HCT116 (cell line): ENCODE results near the gene UBE2L3. TPM values are rescaled to one million over a fixed set of nuclear protein-coding genes. Genes with fewer than 3 reads are reported as not detected.
"Not testable (repeated sequence)": the region's sequence is repeated elsewhere in the genome, so short reads cannot be mapped to it uniquely, and the experiment has no call there.

Experiments
- ATAC-seq: fragments of 200-7000 bp; cut with Tn5 transposase; 2 replicates; pipeline ENCODE4 v1.9.1; 2020; ENCODE audit warnings: mild to moderate bottlenecking, moderate library complexity
- BruUV-seq: library from RNA; stranded (reverse); fragments of 400-500 nt; replicated peaks from 2 replicates; lab custom pipeline; 2021; lab: Mats Ljungman, UMichigan
- CTCF ChIA-PET: fragments of 300-600 bp; sonication (Branson Sonifier 250); formaldehyde crosslinking; loops from one replicate; lab custom pipeline; 2021; ENCODE audit warnings: antibody characterized with exemption; lab: Charles Lee
- POLR2A ChIA-PET: fragments of 300-600, 350-600 bp; sonication (Branson Sonifier 250); formaldehyde crosslinking; loops from one replicate; lab custom pipeline; 2021; ENCODE audit warnings: antibody characterized with exemption; lab: Charles Lee
- RAD21 ChIA-PET, 2 experiments: fragments of 300-600 bp; sonication (Branson Sonifier 250); formaldehyde crosslinking; loops; one replicate each; lab custom pipeline; 2023; ENCODE audit warnings: low total read pairs in 2 of 2; ENCODE audit not compliant: uncharacterized antibody in 2 of 2, unreplicated experiment in 2 of 2, low non-redundant PET in 1 of 2; lab: Charles Lee
- DNase-seq: peaks from one replicate; pipeline ENCODE4 v3.0.0-alpha.2; 2010; ENCODE audit warnings: low read depth, low spot score
- H2AFZ ChIP-seq: fragments of 200-600 bp; shearing (Covaris generic), sonication (generic); 2 replicates; pipeline ENCODE4 v1.6.1; 2017; ENCODE audit warnings: low read depth, mixed run types, mixed read lengths, antibody characterized with exemption, low read length; ENCODE audit not compliant: poor library complexity, severe bottlenecking
- H3K27ac ChIP-seq: 2 replicates; pipeline ENCODE4 v1.5.1; 2012; ENCODE audit warnings: low read depth, low read length
- H3K27me3 ChIP-seq: fragments of 200-600 bp; sonication (generic); 2 replicates; pipeline ENCODE4 v1.6.1; 2016; ENCODE audit warnings: mixed run types, low read length, mixed read lengths; ENCODE audit not compliant: insufficient read depth
- H3K36me3 ChIP-seq, 2 experiments: fragments of 200-500 bp in 1 of 2; fragments of 200-600 bp in 1 of 2; sonication (Bioruptor generic) in 1 of 2; sonication (generic) in 1 of 2; 2 replicates each; pipeline versions ENCODE4 v1.5.1 to v1.6.1; 2014 to 2016; ENCODE audit warnings: low read length in 2 of 2, inconsistent platforms in 1 of 2, mixed read lengths in 1 of 2, mixed run types in 1 of 2; ENCODE audit not compliant: insufficient read depth in 2 of 2, control insufficient read depth in 1 of 2
- H3K4me1 ChIP-seq, 2 experiments: fragments of 200-600 bp in 1 of 2; sonication (generic) in 1 of 2; 2 replicates each; pipeline versions ENCODE4 v1.5.1 to v1.6.1; 2012 to 2017; ENCODE audit warnings: low read length in 2 of 2, inconsistent platforms in 1 of 2, mild to moderate bottlenecking in 1 of 2, mixed read lengths in 1 of 2, mixed run types in 1 of 2, moderate library complexity in 1 of 2; ENCODE audit not compliant: insufficient read depth in 2 of 2, control insufficient read depth in 1 of 2
- H3K4me2 ChIP-seq: fragments of 200-600 bp; sonication (generic); 2 replicates; pipeline ENCODE4 v1.6.1; 2017; ENCODE audit warnings: mixed run types, low read length, mixed read lengths
- H3K4me3 ChIP-seq, 2 experiments: fragments of 200-600 bp in 1 of 2; sonication (generic) in 1 of 2; replicated peaks in 1 of 2; 2 replicates each; pipeline ENCODE4 v1.5.1; 2011 to 2016; ENCODE audit warnings: low read length in 2 of 2, control low read depth in 1 of 2, low read depth in 1 of 2, mild to moderate bottlenecking in 1 of 2, mixed read lengths in 1 of 2, mixed run types in 1 of 2
- H3K79me2 ChIP-seq: fragments of 200-600 bp; sonication (generic); 2 replicates; pipeline ENCODE4 v1.6.1; 2017; ENCODE audit warnings: mild to moderate bottlenecking, mixed run types, low read length, moderate library complexity, mixed read lengths; ENCODE audit not compliant: insufficient read depth
- H3K9ac ChIP-seq: fragments of 200-600 bp; sonication (generic); 2 replicates; pipeline ENCODE4 v1.6.1; 2016; ENCODE audit warnings: low read length, mixed read lengths
- H3K9me2 ChIP-seq: fragments of 200-600 bp; sonication (generic), shearing (Covaris generic); 2 replicates; pipeline ENCODE4 v1.6.1; 2017; ENCODE audit warnings: mixed run types, mild to moderate bottlenecking, moderate library complexity; ENCODE audit not compliant: insufficient read depth
- H3K9me3 ChIP-seq, 2 experiments: fragments of 200-500 bp in 1 of 2; fragments of 200-600 bp in 1 of 2; sonication (Bioruptor generic) in 1 of 2; sonication (generic) in 1 of 2; 2 replicates each; pipeline ENCODE4 v1.6.1; 2014 to 2017; ENCODE audit warnings: low read length in 2 of 2, mixed read lengths in 2 of 2, inconsistent platforms in 1 of 2, low read depth in 1 of 2, mild to moderate bottlenecking in 1 of 2, mixed run types in 1 of 2, moderate library complexity in 1 of 2; ENCODE audit not compliant: control insufficient read depth in 1 of 2, insufficient read depth in 1 of 2
- H4K20me1 ChIP-seq: fragments of 200-600 bp; sonication (generic), shearing (Covaris generic); 2 replicates; pipeline ENCODE4 v1.6.1; 2017; ENCODE audit warnings: mixed run types, mild to moderate bottlenecking, moderate library complexity; ENCODE audit not compliant: insufficient read depth
- intact Hi-C: fragments of 100-400 bp; cut with micrococcal nuclease; formaldehyde crosslinking; loops from 2 replicates; pipeline ENCODE4 v1.10.0; 2022
- total RNA-seq: library from RNA; stranded (reverse); gene quantifications from one replicate; pipeline ENCODE4 v1.2.1, GENCODE V29; 2021; ENCODE audit not compliant: unreplicated experiment

The UBE2L3 gene
- total RNA-seq, 1 experiment from 2014 or later, result 55.6 TPM

- CTCF ChIA-PET, H3K27ac ChIP-seq, H3K4me3 ChIP-seq, POLR2A ChIA-PET, H3K36me3 ChIP-seq, ATAC-seq, H3K9me2 ChIP-seq, RAD21 ChIA-PET, intact Hi-C loops, H4K20me1 ChIP-seq, H3K27me3 ChIP-seq, BruUV-seq, H2AFZ ChIP-seq, H3K4me1 ChIP-seq, DNase-seq, H3K79me2 ChIP-seq, H3K9ac ChIP-seq, H3K4me2 ChIP-seq, H3K9me3 ChIP-seq: not testable (repeated sequence)
Measured at GRCh38 chr22:21544432-21545322, 22.8 kb upstream of the UBE2L3 start.

GRCh38 chr22:21549558-21549957 is 18.0 kb upstream of the UBE2L3 start:
- H4K20me1 ChIP-seq, CTCF ChIA-PET, H3K79me2 ChIP-seq, H3K4me1 ChIP-seq, H3K4me2 ChIP-seq, H3K36me3 ChIP-seq, H3K27ac ChIP-seq, BruUV-seq, DNase-seq, RAD21 ChIA-PET, H3K27me3 ChIP-seq, H3K4me3 ChIP-seq, POLR2A ChIA-PET, intact Hi-C loops, H2AFZ ChIP-seq, H3K9me3 ChIP-seq, H3K9me2 ChIP-seq, H3K9ac ChIP-seq: not testable (repeated sequence)
- peak; percentile 15; the same call in 1 of the 2 replicates for ATAC-seq

- H3K9ac ChIP-seq, DNase-seq, H3K27me3 ChIP-seq, H3K27ac ChIP-seq, H3K4me2 ChIP-seq, RAD21 ChIA-PET, BruUV-seq, intact Hi-C loops, POLR2A ChIA-PET, H3K4me3 ChIP-seq, H3K36me3 ChIP-seq, H4K20me1 ChIP-seq, CTCF ChIA-PET, H2AFZ ChIP-seq, H3K4me1 ChIP-seq, H3K79me2 ChIP-seq, H3K9me2 ChIP-seq, H3K9me3 ChIP-seq: not testable (repeated sequence)
- ATAC-seq, result peak; percentile 84
Measured at GRCh38 chr22:21550008-21550677, 17.4 kb upstream of the UBE2L3 start.

GRCh38 chr22:21550678-21551047 is 16.9 kb upstream of the UBE2L3 start:
- H3K9ac ChIP-seq, H3K9me2 ChIP-seq, H3K4me3 ChIP-seq, DNase-seq, H3K9me3 ChIP-seq, BruUV-seq, CTCF ChIA-PET, H3K4me2 ChIP-seq, H3K27ac ChIP-seq, RAD21 ChIA-PET, H3K27me3 ChIP-seq, POLR2A ChIA-PET, H4K20me1 ChIP-seq, H3K4me1 ChIP-seq, intact Hi-C loops, H3K79me2 ChIP-seq, H3K36me3 ChIP-seq, H2AFZ ChIP-seq: not testable (repeated sequence)
- ATAC-seq, result peak; percentile 70
